Ascending aorta (tissue), 2 donors: Measurements from ENCODE around the gene STEAP3. TPM values are rescaled to one million over a fixed set of nuclear protein-coding genes. Genes with fewer than 3 reads are reported as not detected.

Experiments
- DNase-seq, 2 donors: peaks; one replicate each; pipeline ENCODE4 v3.0.0-alpha.2; 2019; ENCODE audit warnings: low spot score in 2 of 2
- H3K27ac ChIP-seq, 2 donors: fragments of 200-600 bp; sonication (generic); one replicate each; pipeline ENCODE4 v1.5.1; 2016 to 2017; ENCODE audit warnings: mild to moderate bottlenecking in 1 of 2
- H3K27me3 ChIP-seq: fragments of 200-600 bp; sonication (generic); one replicate; pipeline ENCODE4 v1.5.1; 2017
- H3K36me3 ChIP-seq, 2 donors: fragments of 200-600 bp; sonication (generic); one replicate each; pipeline ENCODE4 v1.5.1; 2016
- H3K4me1 ChIP-seq, 2 donors: fragments of 200-600 bp; sonication (generic); one replicate each; pipeline ENCODE4 v1.5.1; 2016 to 2017; ENCODE audit warnings: mild to moderate bottlenecking in 1 of 2
- H3K4me3 ChIP-seq, 2 donors: fragments of 200-600 bp; sonication (generic); one replicate each; pipeline ENCODE4 v1.5.1; 2016 to 2017; ENCODE audit warnings: mild to moderate bottlenecking in 1 of 2
- H3K9me3 ChIP-seq, 2 donors: fragments of 200-600 bp; sonication (generic); one replicate each; pipeline ENCODE4 v1.5.1; 2016
- intact Hi-C: fragments of 100-400 bp; cut with DNase I; formaldehyde crosslinking; loops from one replicate; pipeline ENCODE4 v1.15.1; 2023
- total RNA-seq: library from RNA; depleted of rRNA; stranded (reverse); fragments of >200 nt; gene quantifications from one replicate; pipeline ENCODE4 v1.1.0, GENCODE V29; 2016
- TF ChIP-seq, protein P1 (sequence below), 3 experiments: fragments of 200-600 bp in 2 of 3; fragments of 450-650 bp in 1 of 3; sonication (generic) in 2 of 3; IDR thresholded peaks; one replicate each; pipeline ENCODE4 v1.5.1; 2016 to 2019; ENCODE audit warnings: antibody characterized with exemption in 3 of 3, mild to moderate bottlenecking in 1 of 3, moderate library complexity in 1 of 3

The STEAP3 gene
- total RNA-seq, 1 donor from 2014 or later, result 34.5 TPM

DNA sequence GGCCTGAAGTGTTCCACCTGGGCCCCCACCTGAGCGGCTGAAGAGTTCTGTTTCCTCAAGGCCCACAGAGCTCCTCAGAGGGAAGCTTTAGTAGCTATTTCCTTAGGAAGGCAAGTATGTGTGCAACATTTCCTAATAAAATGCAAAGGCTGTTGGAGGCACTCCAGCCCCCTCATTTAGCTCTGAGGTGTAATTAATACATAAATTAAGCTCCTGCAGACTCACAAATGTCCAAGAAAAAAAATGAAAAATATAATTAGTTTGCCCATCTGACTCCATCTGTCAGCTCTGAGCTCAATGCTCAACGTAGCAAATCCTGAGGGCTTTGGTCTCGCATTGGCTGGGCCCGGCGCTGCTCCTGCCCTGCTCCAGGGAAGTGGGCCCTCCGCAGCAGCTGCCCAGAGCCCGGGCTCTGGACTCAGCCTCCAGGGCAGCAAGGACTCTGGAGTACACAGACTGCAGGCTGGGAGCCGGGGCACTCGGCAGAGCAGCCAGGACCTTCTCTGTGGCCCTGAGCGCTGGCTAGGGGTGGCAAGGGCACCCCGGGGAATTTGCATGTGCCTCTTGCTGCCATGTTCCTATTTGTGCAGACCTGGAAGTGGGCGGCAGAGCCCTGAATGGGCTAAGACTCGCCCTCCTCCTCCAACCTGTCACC is 41.7 kb upstream of the STEAP3 start:
- no peak for DNase-seq
- no peaks in the 10 kb centered on the region for H3K9me3 ChIP-seq

GRCh38 chr2:119184512-119184911 is 39.1 kb upstream of the STEAP3 start:
- Histone ChIP-seq H3K27ac (no peak overlapping the region), H3K4me1 (no peaks in the 10 kb centered on the region), H3K36me3 (no peaks in the 10 kb centered on the region), H3K4me3 (no peak overlapping the region), H3K9me3 (no peaks in the 10 kb centered on the region), H3K27me3 (no peaks in the 10 kb centered on the region)
- intact Hi-C loops, result no loop called here
- DNase-seq, result no peak
- TF ChIP-seq, protein P1, sequence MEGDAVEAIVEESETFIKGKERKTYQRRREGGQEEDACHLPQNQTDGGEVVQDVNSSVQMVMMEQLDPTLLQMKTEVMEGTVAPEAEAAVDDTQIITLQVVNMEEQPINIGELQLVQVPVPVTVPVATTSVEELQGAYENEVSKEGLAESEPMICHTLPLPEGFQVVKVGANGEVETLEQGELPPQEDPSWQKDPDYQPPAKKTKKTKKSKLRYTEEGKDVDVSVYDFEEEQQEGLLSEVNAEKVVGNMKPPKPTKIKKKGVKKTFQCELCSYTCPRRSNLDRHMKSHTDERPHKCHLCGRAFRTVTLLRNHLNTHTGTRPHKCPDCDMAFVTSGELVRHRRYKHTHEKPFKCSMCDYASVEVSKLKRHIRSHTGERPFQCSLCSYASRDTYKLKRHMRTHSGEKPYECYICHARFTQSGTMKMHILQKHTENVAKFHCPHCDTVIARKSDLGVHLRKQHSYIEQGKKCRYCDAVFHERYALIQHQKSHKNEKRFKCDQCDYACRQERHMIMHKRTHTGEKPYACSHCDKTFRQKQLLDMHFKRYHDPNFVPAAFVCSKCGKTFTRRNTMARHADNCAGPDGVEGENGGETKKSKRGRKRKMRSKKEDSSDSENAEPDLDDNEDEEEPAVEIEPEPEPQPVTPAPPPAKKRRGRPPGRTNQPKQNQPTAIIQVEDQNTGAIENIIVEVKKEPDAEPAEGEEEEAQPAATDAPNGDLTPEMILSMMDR (IDR thresholded peaks at IDR 0.05), result no peak

More for the DNA sequence above, 41.7 kb upstream of the STEAP3 start:
- intact Hi-C loops, result no loop called here
- H3K27me3 ChIP-seq, result no peaks in the 10 kb centered on the region
- no peak overlapping the region for H3K4me3 ChIP-seq
- H3K27ac ChIP-seq, result no peak overlapping the region
- no peaks in the 10 kb centered on the region for H3K4me1 ChIP-seq
- TF ChIP-seq, protein P1 (IDR thresholded peaks at IDR 0.05), result no peak
- H3K36me3 ChIP-seq, result no peaks in the 10 kb centered on the region

GRCh38 chr2:119190321-119191111 is 33.1 kb upstream of the STEAP3 start:
- intact Hi-C loops, result no loop called here
- no peak overlapping the region for H3K4me3 ChIP-seq
- H3K36me3 ChIP-seq, result no peaks in the 10 kb centered on the region
- no peaks in the 10 kb centered on the region for H3K27me3 ChIP-seq
- DNase-seq, result no peak
- no peaks in the 10 kb centered on the region for H3K9me3 ChIP-seq
- H3K27ac ChIP-seq, result no peak overlapping the region
- TF ChIP-seq, protein P1 (IDR thresholded peaks at IDR 0.05), result no peak
- H3K4me1 ChIP-seq, result no peaks in the 10 kb centered on the region

DNA sequence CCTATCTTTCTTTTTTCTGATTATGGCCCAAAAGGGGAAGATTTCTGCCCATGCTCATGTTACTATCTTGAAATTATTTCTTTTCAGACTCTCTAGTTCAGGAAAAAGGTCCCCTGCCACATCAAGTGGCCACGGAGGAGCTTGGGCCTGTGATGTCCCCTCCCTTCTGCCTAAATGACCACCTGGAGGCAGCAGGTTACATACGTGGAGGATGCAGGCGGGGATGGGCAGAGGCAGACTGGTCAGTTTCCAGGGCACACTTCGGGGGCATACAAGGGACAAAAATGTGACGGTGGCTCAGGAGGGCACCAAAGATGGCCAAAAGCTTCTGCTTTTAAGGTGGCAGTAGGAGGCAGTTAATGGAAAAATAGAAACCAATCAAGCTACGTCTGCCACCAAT is 30.7 kb upstream of the STEAP3 start:
- intact Hi-C loops, result no loop called here
- Histone ChIP-seq H3K27me3 (no peaks in the 10 kb centered on the region), H3K9me3 (no peaks in the 10 kb centered on the region), H3K4me1 (no peaks in the 10 kb centered on the region), H3K27ac (no peak overlapping the region), H3K4me3 (no peak overlapping the region), H3K36me3 (no peaks in the 10 kb centered on the region)
- TF ChIP-seq, protein P1 (IDR thresholded peaks at IDR 0.05), result no peak
- no peak for DNase-seq

GRCh38 chr2:119195001-119195400 is 28.6 kb upstream of the STEAP3 start:
- H3K4me3 ChIP-seq, result no peak overlapping the region
- H3K27ac ChIP-seq, result no peak overlapping the region
- H3K36me3 ChIP-seq, result no peaks in the 10 kb centered on the region
- no peaks in the 10 kb centered on the region for H3K27me3 ChIP-seq
- no peaks in the 10 kb centered on the region for H3K9me3 ChIP-seq
- TF ChIP-seq, protein P1 (IDR thresholded peaks at IDR 0.05), result no peak
- intact Hi-C loops, result no loop called here
- no peak for DNase-seq
- H3K4me1 ChIP-seq, result no peaks in the 10 kb centered on the region
